ENCODE data around the gene CRYBG3.

CRYBG3 gene

GRCh38 chr3:97974996-97975395, 153.2 kb downstream of the CRYBG3 start:
- DNase-seq (ENCODE audit: low spot score) = no peak

DNA sequence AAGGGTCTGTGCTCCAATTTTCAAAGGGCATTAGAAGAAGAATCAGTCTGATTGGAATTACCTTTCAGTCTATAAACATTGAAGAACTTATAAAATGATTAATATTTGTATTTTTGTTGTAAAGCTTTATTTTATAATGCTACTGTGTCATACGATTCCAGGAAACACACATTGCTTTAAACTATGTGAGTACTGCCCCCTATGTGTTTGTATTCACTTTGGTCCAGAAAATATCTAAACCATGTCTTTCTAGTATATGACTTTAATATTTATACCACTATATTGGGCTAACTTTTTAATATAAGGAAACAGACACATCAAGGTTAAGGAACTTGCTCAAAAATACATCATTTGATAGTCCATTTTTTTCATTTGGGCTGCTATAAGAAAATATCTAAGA, 153.7 kb downstream of the CRYBG3 start:
- DNase-seq (ENCODE audit: low spot score) = no peak

DNA sequence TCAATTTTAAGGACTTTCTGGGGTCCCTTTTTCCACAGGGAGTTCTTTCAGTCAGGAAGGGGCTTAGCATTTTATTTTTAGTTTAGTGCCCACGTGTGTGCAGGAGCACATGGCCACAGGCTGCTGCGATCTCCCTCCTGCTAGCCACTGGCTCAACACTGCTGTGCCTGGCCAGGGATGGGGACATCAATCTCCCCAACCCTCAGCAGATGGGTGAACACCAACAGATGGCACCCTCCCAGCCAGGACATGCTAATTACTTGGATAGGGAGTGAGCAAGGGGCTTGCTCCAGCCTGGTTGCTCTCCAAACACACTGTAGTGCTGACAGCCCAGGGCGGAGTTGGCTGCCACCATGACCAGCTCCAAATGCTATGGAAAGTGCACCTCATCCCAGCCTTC, 157.8 kb downstream of the CRYBG3 start:
- no peak for DNase-seq (ENCODE audit: low spot score)

- no peak for DNase-seq (ENCODE audit: low spot score)
These were observed 160.1 kb downstream of the CRYBG3 start for GRCh38 chr3:97981886-97982285.

GRCh38 chr3:97983933-97984491, 162.2 kb downstream of the CRYBG3 start:
- no peak for DNase-seq (ENCODE audit: low spot score)

DNA sequence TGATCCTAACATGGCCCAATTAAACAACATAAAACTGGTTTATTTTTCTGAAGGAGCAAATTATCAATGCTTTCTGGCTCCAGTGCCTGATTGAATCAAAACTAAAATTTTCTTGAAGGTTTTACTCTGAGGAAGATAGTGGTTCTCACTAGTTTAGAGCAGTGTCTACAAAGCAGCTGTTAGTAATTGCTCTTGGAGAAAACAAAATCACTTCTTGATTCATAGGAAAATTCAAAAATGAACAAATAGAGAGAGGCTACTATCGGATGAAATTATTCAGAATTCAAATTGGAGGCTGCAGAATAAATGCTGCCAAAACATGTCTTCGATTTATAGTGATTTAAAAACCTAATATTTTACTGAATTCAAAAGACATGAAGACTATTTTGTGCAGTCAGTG, 165.5 kb downstream of the CRYBG3 start:
- no peak for DNase-seq (ENCODE audit: low spot score)

- DNase-seq (ENCODE audit: low spot score) = no peak
These were observed 167.2 kb downstream of the CRYBG3 start for GRCh38 chr3:97988784-97989568.

- no peak for DNase-seq (ENCODE audit: low spot score)
These were observed 168.9 kb downstream of the CRYBG3 start for GRCh38 chr3:97990624-97991292.

- no peak for DNase-seq (ENCODE audit: low spot score)
These were observed 169.5 kb downstream of the CRYBG3 start for GRCh38 chr3:97991293-97991682.

DNA sequence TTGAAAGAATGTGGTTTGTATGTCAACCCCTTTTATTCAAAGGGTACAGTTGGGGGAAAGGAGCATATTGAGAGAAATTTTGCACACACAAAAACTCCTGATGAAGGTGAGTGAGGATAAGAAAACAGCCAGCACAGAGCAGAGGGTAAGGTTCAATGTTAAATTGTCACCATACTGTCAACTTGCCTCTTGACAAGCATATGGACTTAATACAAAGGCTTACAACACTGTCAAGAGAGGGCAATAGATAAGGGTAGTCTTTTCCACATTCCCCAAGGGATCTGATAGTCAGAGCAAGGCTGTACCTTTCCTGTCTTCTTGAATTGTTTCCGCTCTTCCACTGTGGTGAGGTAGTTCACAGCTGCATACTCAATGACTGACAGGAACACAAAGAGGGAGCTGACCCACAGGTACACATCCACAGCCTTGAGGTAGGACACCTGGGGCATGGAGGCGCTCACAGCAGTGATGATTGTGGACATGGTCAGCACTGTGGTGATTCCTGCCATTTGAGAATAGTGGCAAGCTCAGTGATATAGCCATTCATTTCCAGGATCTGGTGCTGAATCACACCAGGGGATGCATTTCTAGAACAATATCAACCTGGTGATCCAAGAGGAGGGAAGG, 170.8 kb downstream of the CRYBG3 start:
- no peak for DNase-seq (ENCODE audit: low spot score)

- no peak for DNase-seq (ENCODE audit: low spot score)
These were observed 171.7 kb downstream of the CRYBG3 start for GRCh38 chr3:97993526-97993925.

GRCh38 chr3:97994328-97994945, 172.6 kb downstream of the CRYBG3 start:
- no peak for DNase-seq (ENCODE audit: low spot score)

Data from RKO (cell line).